ENCODE data around the gene ZNF432.
"Not testable (repeated sequence)": the region's sequence is repeated elsewhere in the genome, so short reads cannot be mapped to it uniquely, and the experiment has no call there.

- not testable (repeated sequence) for TF ChIP-seq CTCF, POLR2A, EP300 (IDR thresholded peaks at IDR 0.05)
These were observed 7.8 kb upstream of the ZNF432 start for GRCh38 chr19:52056480-52056879.

All from suprapubic skin (tissue), 3 donors.